Measurements from ENCODE around the gene SPAG16. TPM values are rescaled to one million over a fixed set of nuclear protein-coding genes. Genes with fewer than 3 reads are reported as not detected.

The SPAG16 gene
- total RNA-seq, 1 experiment from 2014 or later = 0.30 TPM

- Histone ChIP-seq H3K27ac (ENCODE audit: low read depth, low read length) (no peak overlapping the region), H3K9me2 (ENCODE audit: insufficient read depth) (peaks cover 2% of the 10 kb centered on the region; the same call in 1 of the 2 replicates), H4K20me1 (ENCODE audit: insufficient read depth) (no peaks in the 10 kb centered on the region), H3K9ac (ENCODE audit: low read length) (no peak overlapping the region), H3K79me2 (ENCODE audit: insufficient read depth, low read length) (no peaks in the 10 kb centered on the region), H3K4me2 (ENCODE audit: low read length) (no peak overlapping the region), H3K27me3 (ENCODE audit: insufficient read depth, low read length) (no peaks in the 10 kb centered on the region), H3K4me1 (ENCODE audit: control insufficient read depth in 1 of 2, insufficient read depth in 2 of 2, low read length in 2 of 2) (peaks cover 0 to 8% of the 10 kb centered on the region in 2 experiments; a peak in 2 of 4 replicates), H3K36me3 (ENCODE audit: control insufficient read depth in 1 of 2, insufficient read depth in 2 of 2, low read length in 2 of 2) (no peaks in the 10 kb centered on the region), H2AFZ (ENCODE audit: low read depth, low read length, poor library complexity, severe bottlenecking) (no peak overlapping the region), H3K4me3 (replicated peaks in 1 of 2; ENCODE audit: low read depth in 1 of 2, low read length in 2 of 2) (no peak overlapping the region), H3K9me3 (ENCODE audit: control insufficient read depth in 1 of 2, insufficient read depth in 1 of 2, low read depth in 1 of 2, low read length in 2 of 2) (no peaks in the 10 kb centered on the region)
- intact Hi-C loops (cut with micrococcal nuclease) = no loop called here
- ChIA-PET RAD21 (ENCODE audit: low non-redundant PET in 1 of 2, low total read pairs in 2 of 2, uncharacterized antibody in 2 of 2, unreplicated experiment in 2 of 2) (no interaction called here), POLR2A (no interaction called here), CTCF (no interaction called here)
- no TSS peak for BruUV-seq (replicated peaks)
- peak; percentile 47 for ATAC-seq
- DNase-seq (ENCODE audit: low read depth, low spot score) = peak; percentile 2
- no peak for TF ChIP-seq ZBTB33 (IDR thresholded peaks at IDR 0.05; ENCODE audit: extremely low read depth, insufficient replicate concordance, low read length)
- TF ChIP-seq RAD21 (IDR thresholded peaks at IDR 0.05; ENCODE audit: low read depth) = no peak
- no peak for TF ChIP-seq CEBPB (IDR thresholded peaks at IDR 0.05; ENCODE audit: low read depth)
- TF ChIP-seq REST (IDR thresholded peaks at IDR 0.05; ENCODE audit: low read depth) = no peak
- TF ChIP-seq ZNF274 (IDR thresholded peaks at IDR 0.05; ENCODE audit: low read depth, low read length) = no peak
- no peak for TF ChIP-seq ATF3 (IDR thresholded peaks at IDR 0.05)
- TF ChIP-seq FOSL1 (IDR thresholded peaks at IDR 0.05; ENCODE audit: low read depth) = peak; percentile 21; the same call in 1 of the 2 replicates
- TF ChIP-seq ZFX (IDR thresholded peaks at IDR 0.05) = no peak
- TF ChIP-seq POLR2A (IDR thresholded peaks at IDR 0.05; ENCODE audit: borderline replicate concordance, extremely low read depth, insufficient read depth, insufficient read length) = no peak
- no peak for TF ChIP-seq SP1 (IDR thresholded peaks at IDR 0.05; ENCODE audit: low read depth)
- no peak for TF ChIP-seq EGR1 (IDR thresholded peaks at IDR 0.05; ENCODE audit: low read depth)
- TF ChIP-seq CBX3 (IDR thresholded peaks at IDR 0.05; ENCODE audit: low read depth) = no peak
- TF ChIP-seq EZH2phosphoT487 (IDR thresholded peaks at IDR 0.05; ENCODE audit: borderline replicate concordance) = no peak
- 0 out of 6 replicates have a peak, but pooled peaks of 1 of the 3 experiments have one; percentile 5 for TF ChIP-seq CTCF (IDR thresholded peaks at IDR 0.05 in 2 of 3, conservative IDR thresholded peaks at IDR 0.05 in 1 of 3; ENCODE audit: borderline replicate concordance in 1 of 3, insufficient read depth in 1 of 3, low read depth in 2 of 3, low read length in 2 of 3)
- no peak for TF ChIP-seq TCF7L2 (IDR thresholded peaks at IDR 0.05; ENCODE audit: borderline replicate concordance, extremely low read depth, insufficient read depth, insufficient read length)
Measured at GRCh38 chr2:214193943-214194342, 909.7 kb downstream of the SPAG16 start.
